Muscle layer of colon (tissue), 2 donors: ENCODE results near the gene LYST.

ENCODE experiments used
- H3K27ac ChIP-seq: one replicate; pipeline ENCODE4 v1.7.0; 2013; ENCODE audit warnings: low read depth, mild to moderate bottlenecking, low read length, moderate library complexity
- H3K27me3 ChIP-seq, 2 donors: one replicate each; pipeline ENCODE4 v1.7.0; 2013; ENCODE audit warnings: low read length in 2 of 2, mild to moderate bottlenecking in 2 of 2; ENCODE audit not compliant: insufficient read depth in 2 of 2, control insufficient read depth in 1 of 2
- H3K36me3 ChIP-seq: one replicate; pipeline ENCODE4 v1.7.0; 2013; ENCODE audit warnings: mild to moderate bottlenecking, low read length; ENCODE audit not compliant: insufficient read depth
- H3K4me1 ChIP-seq: one replicate; pipeline ENCODE4 v1.7.0; 2013; ENCODE audit warnings: mild to moderate bottlenecking, low read length; ENCODE audit not compliant: insufficient read depth
- H3K4me3 ChIP-seq, 2 donors: one replicate each; pipeline ENCODE4 v1.7.0; 2013; ENCODE audit warnings: low read length in 2 of 2, low read depth in 1 of 2, mild to moderate bottlenecking in 1 of 2, moderate library complexity in 1 of 2
- H3K9ac ChIP-seq: one replicate; pipeline ENCODE4 v1.7.0; 2013; ENCODE audit warnings: low read length
- H3K9me3 ChIP-seq: one replicate; pipeline ENCODE4 v1.7.0; 2013; ENCODE audit warnings: mild to moderate bottlenecking, low read length
- donor health status: abdominal sarcoma.
- donor health status: Adenocarcinoma of cecum.

LYST gene

DNA sequence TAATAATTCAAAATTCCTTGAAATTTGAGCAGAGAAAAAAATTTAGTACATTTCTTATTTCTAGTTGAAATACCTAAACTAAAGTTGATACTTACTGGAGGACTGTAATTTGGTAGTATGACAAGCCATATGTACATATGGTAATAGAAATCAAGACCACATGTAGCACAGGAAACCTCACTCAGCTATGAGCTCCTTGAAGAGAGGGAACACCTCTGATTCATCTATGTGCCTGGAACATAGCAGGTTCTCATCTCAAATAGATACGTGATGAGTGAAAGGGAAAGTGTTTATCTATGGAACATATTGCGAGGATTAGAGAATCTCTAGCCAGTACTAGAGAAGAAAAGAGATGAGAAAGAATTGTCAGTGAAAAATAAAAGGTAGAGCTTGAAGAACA is 169.2 kb downstream of the LYST start:
- no peak overlapping the region for H3K4me3 ChIP-seq
- H3K9ac ChIP-seq = no peak overlapping the region
- no peaks in the 10 kb centered on the region for H3K9me3 ChIP-seq
- no peaks in the 10 kb centered on the region for H3K27me3 ChIP-seq
- peaks cover 31% of the 10 kb centered on the region for H3K36me3 ChIP-seq
- H3K4me1 ChIP-seq = no peaks in the 10 kb centered on the region
- H3K27ac ChIP-seq = no peak overlapping the region

DNA sequence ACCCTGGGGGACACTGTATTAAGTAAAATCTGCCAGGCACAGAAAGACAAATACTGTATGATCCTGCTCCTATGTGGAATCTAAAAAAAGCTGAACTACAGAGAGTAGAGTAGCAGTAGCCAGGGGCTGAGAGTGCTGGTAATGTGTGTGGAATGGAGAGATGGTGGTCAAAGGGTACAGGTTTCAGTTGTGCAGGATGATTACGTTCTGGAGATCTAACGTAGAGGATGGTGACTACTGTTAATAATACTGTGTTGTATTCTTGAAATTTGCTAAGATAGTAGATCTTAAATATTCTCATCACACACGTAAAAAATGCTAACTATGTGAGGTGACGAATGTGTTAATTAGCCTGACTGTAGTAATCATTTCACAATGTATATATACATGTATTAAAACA is 177.3 kb downstream of the LYST start:
- no peak overlapping the region for H3K4me3 ChIP-seq

DNA sequence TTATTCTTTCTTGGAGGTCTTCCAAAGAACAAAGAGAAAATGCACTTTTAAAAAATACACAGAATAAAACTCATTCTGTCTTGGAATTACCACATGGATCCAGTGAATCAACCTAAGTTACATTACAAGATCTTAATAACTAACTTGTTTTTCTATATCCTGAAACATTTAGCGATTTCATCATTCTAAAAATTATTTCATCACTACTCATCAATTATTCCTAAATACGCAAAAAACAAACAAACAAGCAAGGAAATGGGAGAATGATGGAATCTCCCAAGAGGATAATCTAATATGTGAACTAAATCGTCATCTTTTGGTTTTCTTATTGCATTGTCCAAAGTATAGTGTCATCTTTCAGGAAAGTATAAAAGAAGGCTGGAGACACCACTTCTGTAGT is 178.6 kb downstream of the LYST start:
- H3K4me1 ChIP-seq = no peaks in the 10 kb centered on the region
- no peak overlapping the region for H3K9ac ChIP-seq
- no peaks in the 10 kb centered on the region for H3K27me3 ChIP-seq
- H3K36me3 ChIP-seq = peaks cover 20% of the 10 kb centered on the region
- H3K27ac ChIP-seq = no peak overlapping the region
- no peaks in the 10 kb centered on the region for H3K9me3 ChIP-seq
- no peak overlapping the region for H3K4me3 ChIP-seq

More for the DNA sequence above, 177.3 kb downstream of the LYST start:
- Histone ChIP-seq H3K4me1 (no peaks in the 10 kb centered on the region), H3K9me3 (no peaks in the 10 kb centered on the region), H3K9ac (no peak overlapping the region), H3K36me3 (peaks cover 20% of the 10 kb centered on the region), H3K27me3 (no peaks in the 10 kb centered on the region), H3K27ac (no peak overlapping the region)

DNA sequence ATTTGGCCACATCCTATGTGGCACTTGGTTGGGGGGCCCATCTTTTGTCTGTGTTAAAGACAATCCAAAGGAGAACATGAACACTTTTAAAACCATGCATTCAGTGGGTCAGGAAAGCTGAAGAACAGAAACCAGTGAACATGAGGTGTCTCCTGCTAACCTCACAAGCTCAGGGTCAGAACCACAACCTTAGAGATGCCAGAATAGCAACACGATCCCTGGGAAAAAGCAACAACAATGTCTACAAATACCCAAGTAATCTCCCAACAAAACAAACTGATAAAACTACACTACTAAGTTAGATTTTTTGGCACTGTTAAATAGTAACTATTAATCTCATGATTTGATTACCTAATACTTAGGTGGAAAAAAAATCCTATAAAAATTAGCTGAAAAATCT is 183.1 kb downstream of the LYST start:
- Histone ChIP-seq H3K36me3 (peaks cover 20% of the 10 kb centered on the region), H3K9me3 (no peaks in the 10 kb centered on the region), H3K27me3 (no peaks in the 10 kb centered on the region), H3K9ac (no peak overlapping the region), H3K4me1 (no peaks in the 10 kb centered on the region), H3K4me3 (no peak overlapping the region), H3K27ac (no peak overlapping the region)

DNA sequence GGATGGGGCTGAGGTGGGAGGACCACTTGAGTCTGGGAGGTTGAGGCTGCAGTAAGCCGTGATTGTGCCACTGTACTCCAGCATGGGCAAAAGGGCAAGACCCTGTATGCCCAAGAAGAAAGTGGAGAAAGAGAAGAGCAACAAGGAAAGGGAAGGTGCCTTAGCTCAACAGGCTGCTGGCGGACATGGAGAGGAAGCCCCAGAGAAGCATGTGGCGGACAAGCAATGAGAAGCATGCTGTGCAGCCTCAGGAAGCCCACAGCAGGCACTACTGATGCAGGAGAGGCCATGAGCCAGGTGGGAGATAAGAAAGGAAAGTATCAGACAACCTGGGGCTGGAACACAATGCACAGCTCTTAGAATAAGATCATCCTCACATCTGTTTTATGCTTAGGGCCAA is 184.5 kb downstream of the LYST start:
- H3K27ac ChIP-seq = no peak overlapping the region
- no peaks in the 10 kb centered on the region for H3K4me1 ChIP-seq
- peaks cover 10% of the 10 kb centered on the region for H3K36me3 ChIP-seq

DNA sequence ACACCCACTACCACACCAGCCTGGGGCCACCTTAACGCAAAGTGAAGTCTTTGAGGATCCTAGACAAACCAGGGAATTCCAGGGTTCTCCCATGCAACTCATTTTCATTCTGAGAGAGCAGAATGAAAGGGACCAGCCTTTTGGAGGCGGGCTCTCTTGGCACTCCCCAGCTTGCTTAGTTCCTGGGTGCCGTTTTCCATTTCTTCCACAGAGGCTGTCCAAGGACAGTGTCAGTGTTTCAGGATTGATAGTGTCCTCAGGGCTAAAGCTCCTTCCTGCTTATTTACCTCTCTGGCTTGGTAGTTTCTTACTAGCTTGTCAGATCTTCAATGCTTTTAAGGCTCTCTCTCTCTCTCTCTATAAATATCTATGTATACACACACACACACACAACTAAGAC is 187.1 kb downstream of the LYST start:
- Histone ChIP-seq H3K4me3 (no peak overlapping the region), H3K9ac (no peak overlapping the region), H3K4me1 (no peaks in the 10 kb centered on the region), H3K9me3 (no peaks in the 10 kb centered on the region), H3K27me3 (no peaks in the 10 kb centered on the region), H3K36me3 (peaks cover 20% of the 10 kb centered on the region), H3K27ac (no peak overlapping the region)

More for the DNA sequence above, 184.5 kb downstream of the LYST start:
- Histone ChIP-seq H3K9me3 (no peaks in the 10 kb centered on the region), H3K9ac (no peak overlapping the region), H3K27me3 (no peaks in the 10 kb centered on the region), H3K4me3 (no peak overlapping the region)

DNA sequence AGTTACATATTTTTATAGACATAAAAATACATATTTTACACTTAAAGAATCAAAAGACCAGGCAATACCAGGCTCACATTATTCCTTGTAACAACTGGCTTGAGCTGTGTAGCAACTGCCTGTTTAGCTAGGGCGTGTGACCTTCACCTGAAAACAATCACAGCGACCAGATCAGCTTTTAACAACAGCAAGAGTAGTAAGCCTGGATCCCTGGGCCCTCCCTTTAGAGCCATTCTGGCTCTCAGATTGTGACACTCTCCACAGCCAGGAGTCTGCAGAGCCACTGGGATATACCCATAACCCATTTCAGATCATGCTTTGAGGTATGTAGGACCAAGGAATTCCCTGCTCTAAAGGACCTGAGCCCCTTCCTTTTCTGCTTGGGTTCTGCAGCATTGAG is 187.7 kb downstream of the LYST start:
- Histone ChIP-seq H3K4me1 (no peaks in the 10 kb centered on the region), H3K27me3 (no peaks in the 10 kb centered on the region), H3K27ac (no peak overlapping the region), H3K36me3 (peaks cover 20% of the 10 kb centered on the region), H3K9me3 (no peaks in the 10 kb centered on the region), H3K4me3 (no peak overlapping the region), H3K9ac (no peak overlapping the region)

DNA sequence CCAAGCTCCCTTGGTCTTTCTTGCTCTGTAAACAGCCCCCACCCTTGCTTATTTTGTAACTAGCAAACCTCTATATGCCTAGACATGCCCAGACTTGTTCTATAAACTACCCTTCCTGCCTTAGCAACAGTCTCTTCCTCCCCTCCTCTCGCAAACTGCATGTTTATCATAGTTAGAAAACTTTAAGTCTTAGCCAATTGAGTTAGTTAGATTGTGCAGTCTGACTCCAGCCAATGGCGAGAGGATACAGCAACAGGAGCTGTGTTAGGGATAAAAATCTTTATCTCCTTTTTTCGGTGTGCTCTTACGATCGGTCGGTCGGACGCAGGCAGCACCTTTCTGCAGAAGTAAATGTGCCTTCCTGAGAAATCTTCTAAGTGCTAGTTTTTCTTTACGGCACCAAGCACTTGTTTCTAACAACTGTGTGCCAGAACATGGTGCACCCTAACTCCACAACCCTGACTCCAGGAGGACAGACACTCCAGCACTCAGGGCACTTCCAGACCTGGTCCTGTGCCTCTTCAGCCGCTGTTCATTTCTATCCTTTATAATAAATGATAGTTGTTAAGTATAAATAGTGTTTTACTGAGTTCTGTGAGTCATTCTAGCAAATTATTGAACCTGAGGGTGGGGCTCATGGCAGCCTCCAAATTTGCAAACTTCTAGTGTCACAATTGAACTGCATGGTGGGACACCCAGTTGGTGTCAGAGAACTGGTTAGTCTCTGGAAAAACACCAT is 191.4 kb downstream of the LYST start:
- peaks cover 4% of the 10 kb centered on the region for H3K9me3 ChIP-seq
- no peaks in the 10 kb centered on the region for H3K4me1 ChIP-seq
- H3K9ac ChIP-seq = no peak overlapping the region
- no peak overlapping the region for H3K27ac ChIP-seq
- H3K27me3 ChIP-seq = no peaks in the 10 kb centered on the region
- no peak overlapping the region for H3K4me3 ChIP-seq
- peaks cover 25% of the 10 kb centered on the region for H3K36me3 ChIP-seq

DNA sequence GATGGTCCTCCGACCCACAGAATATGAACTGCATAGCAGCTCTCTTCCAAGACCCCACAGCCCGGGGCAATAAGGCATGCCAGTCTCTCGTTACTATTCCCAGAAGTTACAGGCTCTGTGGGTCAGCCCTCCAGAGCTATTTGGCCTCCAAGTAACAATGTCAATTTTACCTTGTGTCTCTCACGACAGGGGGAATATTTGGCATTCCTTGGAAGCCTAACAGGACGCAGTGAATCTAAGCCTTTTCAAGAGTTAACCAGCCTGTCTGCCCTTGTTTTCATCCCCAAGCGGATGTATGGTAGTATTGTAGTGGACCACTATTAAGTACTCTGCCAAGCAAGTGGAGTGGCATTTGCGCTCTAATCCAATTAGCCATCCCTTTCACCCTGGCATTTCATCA is 192.7 kb downstream of the LYST start:
- Histone ChIP-seq H3K9ac (no peak overlapping the region), H3K27me3 (no peaks in the 10 kb centered on the region), H3K4me3 (no peak overlapping the region), H3K27ac (no peak overlapping the region), H3K36me3 (peaks cover 31% of the 10 kb centered on the region), H3K4me1 (no peaks in the 10 kb centered on the region), H3K9me3 (peaks cover 9% of the 10 kb centered on the region)

DNA sequence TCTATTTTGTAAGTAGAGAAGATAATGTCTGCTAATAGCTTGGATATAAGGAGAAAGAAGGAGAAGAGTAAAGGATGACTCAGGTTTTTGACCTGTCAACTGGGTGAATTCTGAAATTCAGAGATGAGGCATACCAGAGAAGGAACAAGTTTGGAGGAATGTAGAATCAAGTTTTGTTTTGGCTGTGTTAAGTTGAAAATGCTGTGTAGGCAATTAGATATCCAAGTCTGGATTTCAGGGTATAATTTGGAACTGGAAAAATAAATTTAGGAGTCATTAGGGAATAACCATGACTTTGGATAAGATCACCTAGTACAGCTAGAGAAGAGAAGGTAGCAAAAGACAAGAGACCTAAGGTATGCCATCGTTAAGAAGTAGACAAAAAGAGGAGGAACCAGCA is 194.7 kb downstream of the LYST start:
- Histone ChIP-seq H3K4me3 (no peak overlapping the region), H3K27me3 (no peaks in the 10 kb centered on the region), H3K36me3 (peaks cover 31% of the 10 kb centered on the region), H3K9me3 (peaks cover 9% of the 10 kb centered on the region), H3K4me1 (no peaks in the 10 kb centered on the region), H3K9ac (no peak overlapping the region), H3K27ac (no peak overlapping the region)

DNA sequence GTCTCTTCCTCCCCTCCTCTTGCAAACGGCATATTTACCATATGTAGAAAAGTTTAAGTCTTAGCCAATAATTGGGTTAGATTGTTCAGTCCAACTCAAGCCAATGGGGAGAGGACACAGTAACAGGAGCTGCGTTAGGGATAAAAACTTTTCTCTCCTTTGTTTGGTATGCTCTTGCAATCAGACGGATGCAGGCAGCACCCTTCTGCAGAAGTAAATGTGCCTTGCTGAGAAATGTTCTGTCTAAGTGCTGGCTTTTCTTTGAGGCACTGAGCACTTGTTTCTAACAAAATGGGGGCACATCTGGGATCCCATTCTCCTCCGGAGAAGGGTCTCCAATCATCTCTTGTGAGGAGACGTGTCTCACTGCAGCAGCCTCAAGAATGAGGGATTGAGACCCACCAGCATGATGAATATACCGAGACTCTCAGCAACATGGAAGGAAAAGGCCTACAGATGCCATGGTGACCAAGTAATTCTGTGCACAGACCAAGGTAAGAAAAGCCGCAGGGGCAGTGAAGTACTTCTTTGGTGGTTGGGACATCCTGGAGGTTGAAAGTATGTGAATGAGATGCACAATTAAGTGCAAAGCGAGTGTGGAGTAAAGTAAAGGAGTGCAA is 196.4 kb downstream of the LYST start:
- Histone ChIP-seq H3K27me3 (no peaks in the 10 kb centered on the region), H3K36me3 (peaks cover 19% of the 10 kb centered on the region), H3K9ac (no peak overlapping the region), H3K4me1 (no peaks in the 10 kb centered on the region), H3K27ac (no peak overlapping the region), H3K9me3 (peaks cover 9% of the 10 kb centered on the region), H3K4me3 (peak overlapping the region in 1 of 2 donors; percentile 7)

DNA sequence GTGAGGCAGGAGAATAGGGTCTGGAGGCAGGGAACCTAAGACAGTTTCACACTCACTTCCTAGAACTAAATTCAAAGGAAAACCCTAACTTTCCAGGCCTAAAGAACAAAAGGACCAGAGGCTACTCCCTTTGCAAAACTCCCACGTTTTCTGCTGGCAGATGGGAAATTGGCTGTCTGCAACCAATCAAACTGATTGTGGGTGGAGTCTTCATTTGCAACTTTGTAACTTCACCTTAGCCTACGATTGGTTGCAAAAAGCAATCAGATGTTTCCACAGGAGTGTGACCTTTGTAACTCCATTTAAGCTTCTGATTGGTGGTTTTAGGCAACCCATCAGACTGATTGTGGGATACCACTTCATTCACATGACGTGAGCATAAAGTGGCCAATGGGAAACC is 197.4 kb downstream of the LYST start:
- H3K27ac ChIP-seq = no peak overlapping the region
- no peak overlapping the region for H3K4me3 ChIP-seq
- peaks cover 16% of the 10 kb centered on the region for H3K36me3 ChIP-seq
- no peaks in the 10 kb centered on the region for H3K27me3 ChIP-seq
- H3K4me1 ChIP-seq = no peaks in the 10 kb centered on the region
- peaks cover 9% of the 10 kb centered on the region for H3K9me3 ChIP-seq
- H3K9ac ChIP-seq = no peak overlapping the region
